ENCODE measurements around the gene ZC3HAV1. TPM values are rescaled to one million over a fixed set of nuclear protein-coding genes. Genes with fewer than 3 reads are reported as not detected.

Gene ZC3HAV1
- total RNA-seq, 4 donors from 2014 or later, result 30.3 to 38.2 (median 31.7) TPM

Other genes with a start within 250 kb of the ZC3HAV1 start
- gene KIAA1549, start 128.3 kb downstream of the ZC3HAV1 start, total RNA-seq, result 1 to 10 TPM; 1.6 to 2.4 (median 1.7) TPM
- gene ZC3HAV1L, start 73.7 kb downstream of the ZC3HAV1 start, total RNA-seq, result 10 to 100 TPM; 36.9 to 68.8 (median 53.1) TPM
- 10 to 100 TPM; 16.7 to 20.9 (median 19.2) TPM for gene UBN2, start 121.5 kb upstream of the ZC3HAV1 start, total RNA-seq
- gene FMC1, start 231.6 kb upstream of the ZC3HAV1 start, total RNA-seq, result 1 to 10 TPM; 5.9 to 8.6 (median 7.5) TPM